ENCODE measurements around the gene ALMS1.
A peak's percentile ranks its signal among the peaks of the same experiment; 100 is the strongest.
"Not testable (repeated sequence)": the region's sequence is repeated elsewhere in the genome, so short reads cannot be mapped to it uniquely, and the experiment has no call there.

Gene ALMS1

DNA sequence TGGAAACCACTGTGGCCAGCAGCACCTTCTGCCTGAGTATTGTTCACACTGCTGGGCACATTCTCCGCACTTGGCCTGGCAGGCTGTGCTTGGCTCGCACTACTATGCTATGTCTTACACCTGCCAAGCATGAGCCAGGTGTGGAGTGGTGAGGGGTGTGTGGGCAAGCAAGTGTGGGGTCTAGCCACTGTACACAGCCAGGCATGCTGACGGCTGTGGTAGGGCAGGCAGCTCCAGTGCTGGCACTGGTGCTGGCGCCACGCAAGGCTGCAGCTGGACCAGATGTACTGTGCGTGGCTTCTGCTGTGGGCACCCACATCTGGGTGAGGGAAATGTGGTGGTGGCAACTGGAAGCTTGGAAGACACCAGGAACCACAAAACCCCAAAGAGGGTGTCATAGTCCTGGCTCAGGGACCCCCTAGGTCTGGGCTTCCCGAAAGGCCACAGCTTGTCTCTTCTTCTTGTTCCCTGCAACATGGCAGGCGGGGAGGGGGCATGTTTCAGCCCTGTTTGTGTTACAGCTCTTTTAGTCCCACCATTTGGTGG lies 101.5 kb downstream of the ALMS1 start:
- TF ChIP-seq TAF1 (IDR thresholded peaks at IDR 0.05; ENCODE audit: borderline replicate concordance, low read depth, low read length): no peak
- TF ChIP-seq POLR2AphosphoS5 (IDR thresholded peaks at IDR 0.05; ENCODE audit: low read depth, low read length): no peak
- TF ChIP-seq POLR2A (IDR thresholded peaks at IDR 0.05; ENCODE audit: low read depth, low read length): no peak
- FAIRE-seq (no peak), DNase-seq (ENCODE audit: insufficient read length) (no peak)

DNA sequence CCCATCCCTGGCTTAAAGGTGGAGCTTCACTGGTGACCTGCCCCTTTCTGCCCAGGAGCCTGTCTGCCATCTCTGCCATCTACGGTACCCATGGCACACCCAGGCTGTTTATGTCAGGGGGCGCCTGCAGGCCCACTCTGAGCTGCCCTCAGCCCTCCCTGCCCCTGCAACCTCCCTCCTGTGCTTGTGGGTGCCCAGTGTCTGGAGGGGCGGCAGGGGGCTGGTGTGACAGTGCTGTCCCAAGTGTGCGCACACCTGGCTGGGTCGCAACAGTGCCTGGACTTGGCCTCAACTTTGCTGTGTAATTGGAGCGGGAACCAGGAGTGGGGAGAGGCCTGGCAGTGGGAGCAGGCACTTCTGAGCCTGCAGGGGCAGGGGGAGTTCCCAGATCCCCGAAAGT lies 102.4 kb downstream of the ALMS1 start:
- no peak for FAIRE-seq
- DNase-seq (ENCODE audit: insufficient read length): no peak
- TF ChIP-seq POLR2A (IDR thresholded peaks at IDR 0.05; ENCODE audit: low read depth, low read length): no peak
- no peak for TF ChIP-seq POLR2AphosphoS5 (IDR thresholded peaks at IDR 0.05; ENCODE audit: low read depth, low read length)
- no peak for TF ChIP-seq TAF1 (IDR thresholded peaks at IDR 0.05; ENCODE audit: borderline replicate concordance, low read depth, low read length)

DNA sequence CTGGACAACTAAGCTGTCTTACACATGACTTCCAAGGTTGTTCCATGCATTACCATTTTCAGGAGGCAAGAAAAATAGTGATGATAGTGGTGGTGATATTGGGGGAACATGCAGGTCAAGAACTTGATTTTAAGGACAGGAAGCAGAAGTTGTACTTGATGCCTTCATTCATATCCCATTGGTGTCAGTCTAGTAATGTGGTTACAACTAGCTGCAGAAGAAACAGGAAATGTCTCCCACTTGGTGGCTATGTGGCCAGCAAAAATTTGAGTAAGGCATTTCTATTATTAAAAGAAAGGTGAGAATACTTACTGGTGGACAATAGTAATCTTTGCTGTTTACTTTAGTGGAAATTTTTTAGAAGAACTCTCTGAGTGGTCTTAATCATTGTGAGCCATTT lies 103.4 kb downstream of the ALMS1 start:
- TF ChIP-seq POLR2A (IDR thresholded peaks at IDR 0.05; ENCODE audit: low read depth, low read length) (no peak), TAF1 (IDR thresholded peaks at IDR 0.05; ENCODE audit: borderline replicate concordance, low read depth, low read length) (no peak), POLR2AphosphoS5 (IDR thresholded peaks at IDR 0.05; ENCODE audit: low read depth, low read length) (no peak)
- FAIRE-seq: no peak
- no peak for DNase-seq (ENCODE audit: insufficient read length)

DNA sequence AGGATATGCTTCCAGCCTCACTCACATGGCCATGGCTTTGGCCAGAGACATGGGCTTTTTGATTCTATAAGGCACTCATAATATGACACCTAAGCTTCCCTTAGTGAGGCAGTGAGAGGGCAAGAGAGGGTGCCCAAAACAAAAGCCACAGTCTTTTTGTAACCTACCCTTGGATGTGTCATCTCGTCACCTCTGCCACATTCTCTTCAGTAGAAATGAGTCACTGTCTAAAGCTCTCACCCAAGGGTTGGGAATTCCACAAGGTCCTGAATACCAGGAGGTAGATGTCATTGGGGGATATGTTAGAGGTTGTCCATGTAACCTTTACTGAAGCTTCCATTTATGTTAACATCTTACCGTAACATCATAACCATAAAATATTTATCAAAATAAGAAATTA lies 108.4 kb downstream of the ALMS1 start:
- DNase-seq (ENCODE audit: insufficient read length): no peak

DNA sequence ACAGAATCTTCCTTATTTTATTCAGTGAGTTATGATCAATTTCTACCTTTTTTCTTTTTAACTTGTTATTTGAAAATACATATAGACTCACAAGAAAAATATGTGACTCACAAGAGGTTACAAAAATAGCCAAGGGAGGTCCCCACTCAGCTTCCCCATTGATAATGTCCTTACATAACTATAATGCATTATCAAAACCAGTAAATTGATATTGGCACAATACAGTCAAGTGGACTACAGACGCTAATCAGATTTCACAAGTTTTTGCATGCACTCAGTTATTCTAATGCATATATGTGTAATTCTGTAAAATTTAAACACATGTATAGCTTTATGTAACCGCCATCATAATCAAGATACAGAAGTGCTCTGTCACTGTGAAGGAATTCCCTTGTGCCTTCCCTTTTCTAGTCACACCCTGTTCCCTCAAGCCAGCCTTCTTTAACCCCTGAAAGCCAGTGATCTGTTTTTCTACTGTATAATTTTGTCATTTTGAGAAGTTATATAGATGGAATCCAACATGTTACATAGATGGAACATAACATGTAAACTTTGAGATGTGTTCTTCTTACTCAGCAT lies 118.4 kb downstream of the ALMS1 start:
- FAIRE-seq (no peak), DNase-seq (ENCODE audit: insufficient read length) (no peak)
- no peak for TF ChIP-seq POLR2AphosphoS5 (IDR thresholded peaks at IDR 0.05; ENCODE audit: low read depth, low read length)
- no peak for TF ChIP-seq POLR2A (IDR thresholded peaks at IDR 0.05; ENCODE audit: low read depth, low read length)
- no peak for TF ChIP-seq TAF1 (IDR thresholded peaks at IDR 0.05; ENCODE audit: borderline replicate concordance, low read depth, low read length)

More for the DNA sequence above, 108.4 kb downstream of the ALMS1 start:
- TF ChIP-seq POLR2A (IDR thresholded peaks at IDR 0.05; ENCODE audit: low read depth, low read length): no peak
- no peak for TF ChIP-seq TAF1 (IDR thresholded peaks at IDR 0.05; ENCODE audit: borderline replicate concordance, low read depth, low read length)
- no peak for TF ChIP-seq POLR2AphosphoS5 (IDR thresholded peaks at IDR 0.05; ENCODE audit: low read depth, low read length)
- FAIRE-seq: no peak

DNA sequence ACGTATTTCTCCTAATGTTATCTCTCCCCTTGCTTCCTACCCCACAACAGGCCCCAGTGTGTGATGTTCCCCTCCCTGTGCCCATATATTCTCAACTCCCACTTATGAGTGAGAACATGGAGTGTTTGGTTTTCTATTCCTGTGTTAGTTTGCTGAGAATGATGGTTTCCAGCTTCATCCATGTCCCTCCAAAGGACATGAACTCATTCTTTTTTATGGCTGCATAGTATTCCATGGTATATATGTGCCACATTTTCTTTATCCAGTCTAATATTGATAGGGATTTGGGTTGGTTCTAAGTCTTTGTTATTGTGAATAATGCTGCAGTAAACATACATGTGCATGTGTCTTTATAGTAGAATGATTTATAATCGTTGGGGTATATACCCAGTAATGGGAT lies 119.2 kb downstream of the ALMS1 start:
- DNase-seq (ENCODE audit: insufficient read length); FAIRE-seq: not testable (repeated sequence)

DNA sequence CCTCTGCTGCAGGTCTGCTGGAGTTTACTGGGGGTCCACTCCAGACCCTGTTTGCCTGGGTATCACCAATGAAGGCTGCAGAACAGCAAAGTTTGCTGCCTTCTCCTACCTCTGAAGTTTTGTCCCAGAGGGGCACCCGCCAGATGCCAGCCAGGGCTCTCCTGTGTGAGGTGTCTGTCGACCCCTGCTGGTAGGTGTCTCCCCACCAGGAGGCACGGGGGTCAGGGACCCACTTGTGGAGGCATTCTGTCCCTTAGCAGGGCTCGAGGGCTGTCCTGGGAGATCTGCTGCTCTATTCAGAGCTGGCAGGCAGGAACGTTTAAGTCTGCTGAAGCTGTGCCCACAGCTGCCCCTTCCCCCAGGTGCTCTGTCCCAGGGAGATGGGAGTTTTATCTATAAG lies 124.8 kb downstream of the ALMS1 start:
- FAIRE-seq; DNase-seq (ENCODE audit: insufficient read length): not testable (repeated sequence)

DNA sequence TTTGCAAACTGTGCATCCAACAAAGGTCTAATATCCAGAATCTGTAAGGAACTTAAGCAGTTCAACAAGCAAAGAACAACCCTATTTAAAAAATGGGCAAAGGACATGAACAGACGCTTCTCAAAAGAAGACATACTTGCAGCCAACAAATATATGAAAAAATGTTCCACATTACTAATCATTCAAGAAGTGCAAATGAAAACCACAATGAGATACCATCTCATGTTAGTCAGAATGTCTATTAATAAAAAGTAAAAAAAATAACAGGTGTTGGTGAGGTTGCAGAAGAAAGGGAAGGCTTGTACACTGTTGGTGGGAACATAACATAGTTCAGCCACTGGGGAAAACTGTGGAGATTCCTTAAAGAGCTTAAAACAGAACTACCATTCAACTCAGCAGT lies 130.4 kb downstream of the ALMS1 start:
- DNase-seq (ENCODE audit: insufficient read length) (no peak), FAIRE-seq (no peak)
- TF ChIP-seq TAF1 (IDR thresholded peaks at IDR 0.05; ENCODE audit: borderline replicate concordance, low read depth, low read length) (no peak), POLR2AphosphoS5 (IDR thresholded peaks at IDR 0.05; ENCODE audit: low read depth, low read length) (no peak), POLR2A (IDR thresholded peaks at IDR 0.05; ENCODE audit: low read depth, low read length) (no peak)

DNA sequence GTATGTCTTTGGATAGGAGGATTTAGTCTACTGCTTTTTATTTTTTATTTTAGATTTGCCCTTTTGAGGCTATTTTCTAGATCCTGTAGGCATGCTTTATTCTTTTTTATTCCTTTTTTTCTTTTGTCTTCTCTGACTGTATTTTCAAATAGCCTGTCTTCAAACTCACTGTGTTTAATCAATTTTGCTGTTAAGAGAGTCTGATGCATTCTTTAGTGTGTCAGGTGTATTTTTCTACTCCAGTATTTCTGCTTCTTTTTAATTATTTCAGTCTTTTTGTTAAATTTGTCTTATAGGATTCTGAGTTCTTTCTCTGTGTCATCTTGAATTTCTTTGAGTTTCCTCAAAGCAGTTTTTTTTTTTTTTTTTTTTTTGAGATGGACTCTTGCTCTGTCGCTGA lies 143.1 kb downstream of the ALMS1 start:
- FAIRE-seq (no peak), DNase-seq (ENCODE audit: insufficient read length) (no peak)
- TF ChIP-seq TAF1 (IDR thresholded peaks at IDR 0.05; ENCODE audit: borderline replicate concordance, low read depth, low read length) (no peak), POLR2AphosphoS5 (IDR thresholded peaks at IDR 0.05; ENCODE audit: low read depth, low read length) (no peak), POLR2A (IDR thresholded peaks at IDR 0.05; ENCODE audit: low read depth, low read length) (no peak)

DNA sequence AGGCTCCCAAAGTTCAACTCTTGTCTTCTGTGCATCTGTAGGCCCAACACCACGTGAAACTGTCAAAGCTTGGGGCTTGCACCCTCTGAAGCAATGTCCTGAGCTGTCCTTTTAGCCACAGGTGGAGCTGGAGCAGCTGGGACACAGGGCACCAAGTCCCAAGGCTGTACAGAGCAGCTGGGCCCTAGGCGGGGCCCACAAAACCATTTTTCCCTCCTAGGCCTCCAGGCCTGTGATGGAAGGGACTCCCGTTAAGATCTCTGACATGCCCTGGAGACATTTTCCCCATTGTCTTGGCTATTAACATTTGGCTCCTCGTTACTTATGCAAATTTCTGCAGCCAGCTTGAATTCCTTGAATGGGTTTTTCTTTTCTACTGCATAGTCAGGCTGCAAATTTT lies 145.1 kb downstream of the ALMS1 start:
- FAIRE-seq; DNase-seq (ENCODE audit: insufficient read length): not testable (repeated sequence)

DNA sequence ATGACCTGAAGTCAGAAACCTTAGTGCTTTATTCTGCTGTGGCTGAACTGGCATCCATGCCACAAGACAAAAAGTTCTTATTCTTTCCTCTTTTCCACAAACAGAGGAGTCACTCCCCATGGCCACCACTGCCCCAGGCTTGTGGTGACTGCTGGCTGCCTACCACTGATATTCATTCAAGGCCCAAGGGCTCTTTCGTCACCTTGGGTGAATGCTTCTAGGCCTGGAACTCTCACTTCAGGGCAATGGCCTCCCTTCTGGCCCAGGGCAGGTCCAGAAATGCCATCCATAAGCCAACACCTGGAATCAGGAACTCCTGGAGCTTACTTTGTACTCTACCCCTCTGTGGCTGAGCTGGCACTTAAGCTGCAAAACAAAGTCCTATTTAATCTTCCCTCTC lies 146.7 kb downstream of the ALMS1 start:
- TF ChIP-seq POLR2AphosphoS5 (IDR thresholded peaks at IDR 0.05; ENCODE audit: low read depth, low read length) (no peak), POLR2A (IDR thresholded peaks at IDR 0.05; ENCODE audit: low read depth, low read length) (no peak), TAF1 (IDR thresholded peaks at IDR 0.05; ENCODE audit: borderline replicate concordance, low read depth, low read length) (no peak)
- DNase-seq (ENCODE audit: insufficient read length) (no peak), FAIRE-seq (no peak)

DNA sequence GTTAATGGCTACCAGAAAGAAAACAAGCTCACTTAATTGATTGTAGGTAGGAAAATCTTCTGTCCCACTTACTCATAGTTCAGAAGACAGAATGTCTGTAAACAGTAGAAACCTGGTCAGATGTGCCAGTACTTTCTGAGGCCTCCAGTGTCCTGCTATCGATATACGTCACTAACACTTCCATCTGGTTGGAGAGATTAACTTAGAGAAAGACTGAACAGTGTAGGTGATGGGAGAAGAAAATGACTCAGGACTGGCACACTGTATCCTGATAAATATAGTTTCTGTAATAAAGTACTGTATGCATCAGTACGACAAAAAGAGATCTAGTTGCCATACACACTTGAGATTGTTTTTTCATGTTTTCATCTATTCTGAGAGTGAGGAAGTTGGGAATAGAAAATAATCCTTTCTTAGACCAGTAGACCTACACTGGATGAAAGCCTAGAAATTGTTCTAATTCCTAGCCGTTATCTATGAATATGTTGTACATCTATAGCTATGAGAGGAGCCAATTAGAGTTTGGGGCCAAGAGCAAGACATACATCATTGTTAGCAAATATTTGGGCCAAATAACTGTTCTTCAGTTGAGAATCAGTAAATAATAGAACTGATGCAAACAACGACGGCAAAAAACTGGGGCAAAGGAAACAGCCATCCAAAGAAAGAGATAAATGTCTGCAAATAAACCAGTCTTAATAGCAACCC lies 150.7 kb downstream of the ALMS1 start:
- DNase-seq (ENCODE audit: insufficient read length) (no peak), FAIRE-seq (no peak)
- TF ChIP-seq POLR2AphosphoS5 (IDR thresholded peaks at IDR 0.05; ENCODE audit: low read depth, low read length) (no peak), TAF1 (IDR thresholded peaks at IDR 0.05; ENCODE audit: borderline replicate concordance, low read depth, low read length) (no peak), POLR2A (IDR thresholded peaks at IDR 0.05; ENCODE audit: low read depth, low read length) (no peak)

DNA sequence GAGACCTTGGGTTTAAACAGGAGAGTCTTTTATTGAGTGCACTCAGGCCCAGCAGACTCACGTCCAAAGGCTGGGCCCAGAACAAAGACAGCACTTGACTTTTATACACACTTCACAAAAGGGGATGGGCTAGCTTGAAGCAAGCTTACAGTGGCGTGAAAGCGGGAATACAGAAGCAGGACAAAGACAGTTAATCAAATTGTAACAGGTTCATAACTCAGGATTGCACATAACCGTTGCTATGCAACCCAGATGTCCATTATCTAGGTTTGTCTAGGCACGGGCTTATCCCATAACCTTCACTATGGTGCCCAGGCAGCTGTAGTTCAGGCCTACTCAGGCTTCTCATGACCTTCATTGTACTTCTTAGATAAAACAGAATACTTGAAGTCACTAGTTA lies 175.2 kb downstream of the ALMS1 start:
- DNase-seq (ENCODE audit: insufficient read length): not testable (repeated sequence)
- FAIRE-seq: peak; percentile 24

All from GM12892 (cell line).